Measurements from ENCODE around the gene ARPP21. TPM values are rescaled to one million over a fixed set of nuclear protein-coding genes. Genes with fewer than 3 reads are reported as not detected.

ARPP21 gene
- polyA plus RNA-seq, 3 donors: not detected

DNA sequence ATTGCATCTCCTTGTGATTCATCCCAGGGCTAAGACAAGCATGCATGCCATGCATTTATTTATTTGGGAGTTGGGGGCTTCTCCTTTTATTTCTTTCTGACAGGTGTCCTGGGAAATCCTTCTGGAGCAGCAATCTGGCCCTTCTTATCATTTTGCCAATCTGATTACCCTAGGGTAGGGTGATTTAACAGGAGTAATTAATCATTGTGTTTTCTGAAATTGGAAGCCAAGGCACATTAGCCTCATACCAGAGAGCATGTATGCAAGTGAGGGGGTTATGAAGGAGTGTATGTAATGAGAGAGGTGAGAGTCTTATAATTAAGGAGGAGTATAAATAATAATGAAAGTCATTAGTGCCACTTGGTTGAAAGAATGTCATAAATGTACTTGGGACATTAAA, 37.4 kb upstream of the ARPP21 start:
- no peaks in the 10 kb centered on the region for H3K36me3 Mint-ChIP-seq
- H3K27ac Mint-ChIP-seq: no peak overlapping the region
- no peaks in the 10 kb centered on the region for H4K20me1 ChIP-seq (ENCODE audit: insufficient read depth, low read length)
- no peaks in the 10 kb centered on the region for H3K4me1 Mint-ChIP-seq
- no peak overlapping the region for H3K4me3 ChIP-seq (replicated peaks in 1 of 3; ENCODE audit: low read depth in 2 of 3, low read length in 3 of 3)
- intact Hi-C loops (cut with micrococcal nuclease): no loop called here
- no peak overlapping the region for H3K4me2 ChIP-seq (replicated peaks; ENCODE audit: extremely low read depth, low read length, poor library complexity, severe bottlenecking)
- peaks cover 0 to 7% (median 3%) of the 10 kb centered on the region in 7 donors for H3K9me3 Mint-ChIP-seq
- H3K4me3 Mint-ChIP-seq: no peak overlapping the region
- DNase-seq: no peak
- H3K9ac ChIP-seq (ENCODE audit: insufficient read depth, low read length, poor library complexity, severe bottlenecking): no peak overlapping the region
- no peaks in the 10 kb centered on the region for H3K36me3 ChIP-seq (replicated peaks in 1 of 2; ENCODE audit: control insufficient read depth in 1 of 2, insufficient read depth in 2 of 2, low read length in 2 of 2)
- H2AFZ ChIP-seq (ENCODE audit: insufficient read depth, low read depth, low read length, poor library complexity, severe bottlenecking): no peak overlapping the region
- H3K27ac ChIP-seq (ENCODE audit: low read depth in 1 of 2, low read length in 2 of 2): no peak overlapping the region
- H3K9me3 ChIP-seq (replicated peaks in 1 of 2; ENCODE audit: control insufficient read depth in 1 of 2, insufficient read depth in 1 of 2, low read length in 2 of 2): peaks cover 0 to 5% of the 10 kb centered on the region in 2 donors
- H3K79me2 ChIP-seq (ENCODE audit: insufficient read depth, low read length): no peaks in the 10 kb centered on the region
- H3K27me3 Mint-ChIP-seq (ENCODE audit: low read depth in 3 of 3): peaks cover 0 to 1% (median 0%) of the 10 kb centered on the region in 3 donors
- H3K4me1 ChIP-seq (ENCODE audit: control insufficient read depth in 1 of 2, insufficient read depth in 2 of 2, low read length in 2 of 2): no peaks in the 10 kb centered on the region
- H3K27me3 ChIP-seq (ENCODE audit: control insufficient read depth in 2 of 2, insufficient read depth in 2 of 2, low read length in 2 of 2): no peaks in the 10 kb centered on the region
- TF ChIP-seq, protein P1, sequence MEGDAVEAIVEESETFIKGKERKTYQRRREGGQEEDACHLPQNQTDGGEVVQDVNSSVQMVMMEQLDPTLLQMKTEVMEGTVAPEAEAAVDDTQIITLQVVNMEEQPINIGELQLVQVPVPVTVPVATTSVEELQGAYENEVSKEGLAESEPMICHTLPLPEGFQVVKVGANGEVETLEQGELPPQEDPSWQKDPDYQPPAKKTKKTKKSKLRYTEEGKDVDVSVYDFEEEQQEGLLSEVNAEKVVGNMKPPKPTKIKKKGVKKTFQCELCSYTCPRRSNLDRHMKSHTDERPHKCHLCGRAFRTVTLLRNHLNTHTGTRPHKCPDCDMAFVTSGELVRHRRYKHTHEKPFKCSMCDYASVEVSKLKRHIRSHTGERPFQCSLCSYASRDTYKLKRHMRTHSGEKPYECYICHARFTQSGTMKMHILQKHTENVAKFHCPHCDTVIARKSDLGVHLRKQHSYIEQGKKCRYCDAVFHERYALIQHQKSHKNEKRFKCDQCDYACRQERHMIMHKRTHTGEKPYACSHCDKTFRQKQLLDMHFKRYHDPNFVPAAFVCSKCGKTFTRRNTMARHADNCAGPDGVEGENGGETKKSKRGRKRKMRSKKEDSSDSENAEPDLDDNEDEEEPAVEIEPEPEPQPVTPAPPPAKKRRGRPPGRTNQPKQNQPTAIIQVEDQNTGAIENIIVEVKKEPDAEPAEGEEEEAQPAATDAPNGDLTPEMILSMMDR (IDR thresholded peaks at IDR 0.05): no peak

DNA sequence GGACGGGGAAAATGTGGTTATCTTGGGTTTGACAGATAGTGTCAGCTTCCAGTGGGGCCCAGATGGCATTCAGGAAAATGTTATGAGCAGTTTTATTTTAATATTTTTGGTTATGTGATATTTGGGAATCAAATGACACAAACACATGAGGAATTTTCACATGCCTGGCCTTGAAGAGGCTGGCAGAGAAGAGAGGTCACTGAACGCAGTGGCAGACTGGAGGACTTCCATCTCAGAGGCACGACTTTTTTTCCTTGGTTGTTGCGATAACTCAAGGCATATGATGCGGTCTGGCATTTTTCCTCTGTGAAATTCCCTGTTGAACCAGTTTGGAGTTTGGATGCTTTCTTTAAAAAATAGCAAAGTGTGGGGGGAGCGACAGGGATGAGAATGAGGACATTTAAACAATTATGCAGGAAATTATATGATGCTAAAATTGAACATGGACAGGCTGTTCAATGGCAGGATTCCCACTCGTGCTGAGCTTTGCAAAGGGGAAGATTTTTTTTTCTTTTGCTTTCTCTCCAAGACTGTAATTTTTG, 36.9 kb upstream of the ARPP21 start:
- Histone ChIP-seq H3K9me3 (replicated peaks in 1 of 2; ENCODE audit: control insufficient read depth in 1 of 2, insufficient read depth in 1 of 2, low read length in 2 of 2) (peaks cover 0 to 5% of the 10 kb centered on the region in 2 donors), H3K4me1 (ENCODE audit: control insufficient read depth in 1 of 2, insufficient read depth in 2 of 2, low read length in 2 of 2) (no peaks in the 10 kb centered on the region), H4K20me1 (ENCODE audit: insufficient read depth, low read length) (no peaks in the 10 kb centered on the region), H3K4me2 (replicated peaks; ENCODE audit: extremely low read depth, low read length, poor library complexity, severe bottlenecking) (no peak overlapping the region), H2AFZ (ENCODE audit: insufficient read depth, low read depth, low read length, poor library complexity, severe bottlenecking) (no peak overlapping the region), H3K27me3 (ENCODE audit: control insufficient read depth in 2 of 2, insufficient read depth in 2 of 2, low read length in 2 of 2) (no peaks in the 10 kb centered on the region), H3K36me3 (replicated peaks in 1 of 2; ENCODE audit: control insufficient read depth in 1 of 2, insufficient read depth in 2 of 2, low read length in 2 of 2) (no peaks in the 10 kb centered on the region), H3K79me2 (ENCODE audit: insufficient read depth, low read length) (no peaks in the 10 kb centered on the region), H3K9ac (ENCODE audit: insufficient read depth, low read length, poor library complexity, severe bottlenecking) (no peak overlapping the region), H3K4me3 (replicated peaks in 1 of 3; ENCODE audit: low read depth in 2 of 3, low read length in 3 of 3) (no peak overlapping the region), H3K27ac (ENCODE audit: low read depth in 1 of 2, low read length in 2 of 2) (no peak overlapping the region)
- DNase-seq: no peak
- WGBS (ENCODE audit: insufficient coverage): 89% methylated on average over 5 of the region's 7 CpGs
- Mint-ChIP-seq H3K27me3 (ENCODE audit: low read depth in 3 of 3) (peaks cover 0 to 1% (median 0%) of the 10 kb centered on the region in 3 donors), H3K9me3 (peaks cover 0 to 7% (median 3%) of the 10 kb centered on the region in 7 donors), H3K27ac (no peak overlapping the region), H3K4me1 (no peaks in the 10 kb centered on the region), H3K36me3 (no peaks in the 10 kb centered on the region), H3K4me3 (no peak overlapping the region)
- TF ChIP-seq, protein P1 (IDR thresholded peaks at IDR 0.05): no peak
- intact Hi-C loops (cut with micrococcal nuclease): no loop called here
